ENCODE measurements around the gene MAML3.

The MAML3 gene

GRCh38 chr4:139900964-139901376 lies 253.0 kb downstream of the MAML3 start:
- H2AFZ ChIP-seq (ENCODE audit: low read depth, low read length), result no peak overlapping the region
- H3K79me2 ChIP-seq (ENCODE audit: low read length), result no peaks in the 10 kb centered on the region
- H3K27ac ChIP-seq (ENCODE audit: low read length), result no peak overlapping the region

DNA sequence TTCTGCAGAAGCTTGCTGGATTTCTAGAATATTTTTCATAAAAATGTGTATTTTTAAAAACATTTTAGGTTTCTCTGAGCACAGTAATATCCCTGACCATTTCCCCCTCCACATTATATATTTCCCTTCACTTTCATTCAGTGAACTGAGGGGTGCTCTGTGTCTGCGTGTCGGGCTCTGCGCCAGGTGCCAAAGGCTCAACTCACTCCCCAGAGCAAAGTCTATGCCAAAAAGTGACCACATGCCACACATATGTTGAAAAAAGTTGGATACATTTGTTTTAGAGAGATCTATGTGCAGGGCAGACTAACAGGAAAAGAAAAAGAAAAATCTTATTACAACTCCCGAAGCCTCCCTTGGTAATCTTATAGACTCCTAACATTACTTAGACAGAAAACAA lies 254.6 kb downstream of the MAML3 start:
- peaks cover 6% of the 10 kb centered on the region; the same call in 1 of the 2 replicates for H3K4me1 ChIP-seq (ENCODE audit: low read length)
- H3K9ac ChIP-seq (ENCODE audit: low read length), result no peak overlapping the region
- no peak overlapping the region for H3K4me3 ChIP-seq (ENCODE audit: low read length)
- no peaks in the 10 kb centered on the region for H4K20me1 ChIP-seq (ENCODE audit: insufficient read depth, low read length)
- TF ChIP-seq, protein P1, sequence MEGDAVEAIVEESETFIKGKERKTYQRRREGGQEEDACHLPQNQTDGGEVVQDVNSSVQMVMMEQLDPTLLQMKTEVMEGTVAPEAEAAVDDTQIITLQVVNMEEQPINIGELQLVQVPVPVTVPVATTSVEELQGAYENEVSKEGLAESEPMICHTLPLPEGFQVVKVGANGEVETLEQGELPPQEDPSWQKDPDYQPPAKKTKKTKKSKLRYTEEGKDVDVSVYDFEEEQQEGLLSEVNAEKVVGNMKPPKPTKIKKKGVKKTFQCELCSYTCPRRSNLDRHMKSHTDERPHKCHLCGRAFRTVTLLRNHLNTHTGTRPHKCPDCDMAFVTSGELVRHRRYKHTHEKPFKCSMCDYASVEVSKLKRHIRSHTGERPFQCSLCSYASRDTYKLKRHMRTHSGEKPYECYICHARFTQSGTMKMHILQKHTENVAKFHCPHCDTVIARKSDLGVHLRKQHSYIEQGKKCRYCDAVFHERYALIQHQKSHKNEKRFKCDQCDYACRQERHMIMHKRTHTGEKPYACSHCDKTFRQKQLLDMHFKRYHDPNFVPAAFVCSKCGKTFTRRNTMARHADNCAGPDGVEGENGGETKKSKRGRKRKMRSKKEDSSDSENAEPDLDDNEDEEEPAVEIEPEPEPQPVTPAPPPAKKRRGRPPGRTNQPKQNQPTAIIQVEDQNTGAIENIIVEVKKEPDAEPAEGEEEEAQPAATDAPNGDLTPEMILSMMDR (IDR thresholded peaks at IDR 0.05; ENCODE audit: low read depth, low read length), result no peak
- TF ChIP-seq EZH2phosphoT487 (IDR thresholded peaks at IDR 0.05; ENCODE audit: low read depth), result no peak
- no peaks in the 10 kb centered on the region for H3K36me3 ChIP-seq (replicated peaks; ENCODE audit: low read depth, low read length)
- no peaks in the 10 kb centered on the region for H3K9me3 ChIP-seq (ENCODE audit: insufficient read depth, low read length)
- no peak overlapping the region for H3K27ac ChIP-seq (ENCODE audit: low read length)
- H3K27me3 ChIP-seq (ENCODE audit: low read depth, low read length), result peaks cover 29% of the 10 kb centered on the region
- H2AFZ ChIP-seq (ENCODE audit: low read depth, low read length), result no peak overlapping the region
- H3K4me2 ChIP-seq (ENCODE audit: low read length), result no peak overlapping the region
- no peaks in the 10 kb centered on the region for H3K79me2 ChIP-seq (ENCODE audit: low read length)

More at GRCh38 chr4:139900964-139901376, 253.0 kb downstream of the MAML3 start:
- no peak overlapping the region for H3K9ac ChIP-seq (ENCODE audit: low read length)
- TF ChIP-seq EZH2phosphoT487 (IDR thresholded peaks at IDR 0.05; ENCODE audit: low read depth), result no peak
- TF ChIP-seq, protein P1 (IDR thresholded peaks at IDR 0.05; ENCODE audit: low read depth, low read length), result no peak
- no peaks in the 10 kb centered on the region for H3K9me3 ChIP-seq (ENCODE audit: insufficient read depth, low read length)
- peaks cover 24% of the 10 kb centered on the region for H3K27me3 ChIP-seq (ENCODE audit: low read depth, low read length)
- no peak overlapping the region for H3K4me3 ChIP-seq (ENCODE audit: low read length)
- H3K4me2 ChIP-seq (ENCODE audit: low read length), result no peak overlapping the region
- no peaks in the 10 kb centered on the region for H4K20me1 ChIP-seq (ENCODE audit: insufficient read depth, low read length)
- H3K36me3 ChIP-seq (replicated peaks; ENCODE audit: low read depth, low read length), result no peaks in the 10 kb centered on the region
- peaks cover 6% of the 10 kb centered on the region; the same call in 1 of the 2 replicates for H3K4me1 ChIP-seq (ENCODE audit: low read length)

DNA sequence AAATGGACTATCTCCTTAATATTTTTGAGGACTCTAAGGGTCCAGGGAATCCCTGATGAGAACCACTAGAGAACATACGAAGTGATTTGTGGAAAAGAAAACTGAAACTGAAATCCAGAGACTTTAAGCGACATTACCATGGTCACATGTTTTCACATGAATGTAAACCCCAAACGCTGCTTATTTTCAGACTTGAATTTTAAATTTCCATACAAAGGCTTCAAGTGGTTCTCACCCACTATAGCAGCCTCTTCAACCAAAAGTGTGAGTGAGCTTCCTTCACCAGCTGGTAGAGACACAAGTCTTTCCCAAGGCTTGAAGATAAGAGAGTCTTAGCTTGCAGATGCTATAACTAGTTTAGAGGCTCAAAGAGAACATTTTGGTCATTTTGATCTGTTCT lies 255.7 kb downstream of the MAML3 start:
- H3K4me3 ChIP-seq (ENCODE audit: low read length), result peak overlapping the region; percentile 3; the same call in 1 of the 2 replicates
- H2AFZ ChIP-seq (ENCODE audit: low read depth, low read length), result peak overlapping the region; percentile 4; the same call in 1 of the 2 replicates
- peak overlapping the region; percentile 38 for H3K4me2 ChIP-seq (ENCODE audit: low read length)
- no peak for TF ChIP-seq EZH2phosphoT487 (IDR thresholded peaks at IDR 0.05; ENCODE audit: low read depth)
- TF ChIP-seq, protein P1 (IDR thresholded peaks at IDR 0.05; ENCODE audit: low read depth, low read length), result no peak
- no peaks in the 10 kb centered on the region for H3K79me2 ChIP-seq (ENCODE audit: low read length)
- no peak overlapping the region for H3K27ac ChIP-seq (ENCODE audit: low read length)
- peaks cover 6% of the 10 kb centered on the region; the same call in 1 of the 2 replicates for H3K4me1 ChIP-seq (ENCODE audit: low read length)
- H3K36me3 ChIP-seq (replicated peaks; ENCODE audit: low read depth, low read length), result no peaks in the 10 kb centered on the region
- no peaks in the 10 kb centered on the region for H4K20me1 ChIP-seq (ENCODE audit: insufficient read depth, low read length)
- no peak overlapping the region for H3K9ac ChIP-seq (ENCODE audit: low read length)
- H3K9me3 ChIP-seq (ENCODE audit: insufficient read depth, low read length), result no peaks in the 10 kb centered on the region
- H3K27me3 ChIP-seq (ENCODE audit: low read depth, low read length), result peaks cover 34% of the 10 kb centered on the region

DNA sequence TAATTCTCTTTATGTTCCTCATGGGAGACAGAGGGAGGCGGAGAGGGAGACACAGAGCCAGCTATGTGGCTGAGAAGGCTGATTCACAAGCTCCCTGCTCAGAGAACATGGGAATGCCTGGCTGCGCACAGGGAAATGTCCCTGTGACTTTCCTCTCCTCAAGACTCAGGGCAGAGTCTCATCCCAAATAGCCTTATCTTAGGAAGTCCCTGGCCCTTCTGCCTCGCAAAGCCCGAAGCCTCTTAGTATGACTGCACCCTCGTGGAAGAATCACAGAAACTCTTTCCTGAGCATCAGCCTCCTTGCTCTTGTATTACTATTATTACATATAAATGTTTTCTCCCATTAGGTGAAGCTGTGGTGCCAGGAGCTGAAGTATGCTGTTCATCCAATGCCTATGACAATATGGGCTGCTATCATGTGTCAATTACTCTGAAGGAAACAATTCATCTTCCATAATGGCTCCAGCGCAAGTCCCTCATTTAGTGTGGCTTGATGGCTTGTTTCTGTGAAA lies 257.8 kb downstream of the MAML3 start:
- Histone ChIP-seq H3K4me2 (ENCODE audit: low read length) (no peak overlapping the region), H3K4me1 (ENCODE audit: low read length) (peaks cover 6% of the 10 kb centered on the region; the same call in 1 of the 2 replicates), H3K36me3 (replicated peaks; ENCODE audit: low read depth, low read length) (no peaks in the 10 kb centered on the region), H3K9me3 (ENCODE audit: insufficient read depth, low read length) (no peaks in the 10 kb centered on the region), H3K4me3 (ENCODE audit: low read length) (no peak overlapping the region), H2AFZ (ENCODE audit: low read depth, low read length) (no peak overlapping the region), H3K79me2 (ENCODE audit: low read length) (no peaks in the 10 kb centered on the region), H3K27ac (ENCODE audit: low read length) (no peak overlapping the region), H3K27me3 (ENCODE audit: low read depth, low read length) (peaks cover 39% of the 10 kb centered on the region), H3K9ac (ENCODE audit: low read length) (no peak overlapping the region), H4K20me1 (ENCODE audit: insufficient read depth, low read length) (no peaks in the 10 kb centered on the region)
- TF ChIP-seq, protein P1 (IDR thresholded peaks at IDR 0.05; ENCODE audit: low read depth, low read length), result no peak
- TF ChIP-seq EZH2phosphoT487 (IDR thresholded peaks at IDR 0.05; ENCODE audit: low read depth), result no peak
